ENCODE data around the gene SLC25A34.
"Not testable (repeated sequence)": the region's sequence is repeated elsewhere in the genome, so short reads cannot be mapped to it uniquely, and the experiment has no call there.

The SLC25A34 gene

DNA sequence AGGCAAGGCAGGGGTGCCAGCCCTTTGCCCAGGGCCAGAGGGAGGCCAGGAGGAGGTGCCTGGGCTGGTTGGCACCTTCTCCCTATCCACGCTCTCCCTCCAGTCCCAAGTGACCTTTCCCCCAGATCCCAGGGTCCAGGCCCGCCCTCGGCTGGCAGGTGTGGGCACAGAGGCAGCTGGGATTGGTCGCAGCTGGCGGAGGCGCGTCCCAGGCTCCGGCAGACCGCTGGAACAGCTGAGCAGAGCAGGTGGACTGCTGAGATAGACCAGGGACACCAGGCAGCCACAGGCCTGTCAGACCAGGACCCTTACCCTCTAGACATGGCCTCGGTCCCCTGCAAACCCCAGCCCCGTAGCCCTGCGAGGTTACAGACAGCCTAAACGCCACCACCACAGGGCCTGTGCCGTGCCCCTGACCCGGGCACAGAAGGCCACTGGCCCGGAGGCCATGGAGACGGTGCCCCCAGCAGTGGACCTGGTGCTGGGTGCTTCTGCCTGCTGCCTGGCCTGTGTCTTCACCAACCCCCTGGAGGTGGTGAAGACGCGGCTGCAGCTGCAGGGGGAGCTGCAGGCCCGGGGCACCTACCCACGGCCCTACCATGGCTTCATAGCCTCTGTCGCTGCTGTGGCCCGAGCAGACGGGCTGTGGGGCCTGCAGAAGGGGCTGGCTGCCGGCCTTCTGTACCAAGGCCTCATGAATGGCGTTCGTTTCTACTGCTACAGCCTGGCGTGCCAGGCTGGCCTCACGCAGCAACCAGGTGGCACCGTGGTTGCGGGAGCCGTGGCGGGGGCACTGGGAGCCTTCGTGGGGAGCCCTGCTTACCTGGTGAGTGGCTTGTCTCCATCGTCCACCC is at the start of gene SLC25A34:
SLC25A34 (plus strand) TSS at position 221 of the 854 bp plus-strand sequence; CDS start at position 449, 228 bp downstream.
- no peak within 1 kb of the TSS for H3K4me3 ChIP-seq (ENCODE audit: low read depth, low read length)
- DNase-seq (ENCODE audit: low read depth): peak; percentile 36

DNA sequence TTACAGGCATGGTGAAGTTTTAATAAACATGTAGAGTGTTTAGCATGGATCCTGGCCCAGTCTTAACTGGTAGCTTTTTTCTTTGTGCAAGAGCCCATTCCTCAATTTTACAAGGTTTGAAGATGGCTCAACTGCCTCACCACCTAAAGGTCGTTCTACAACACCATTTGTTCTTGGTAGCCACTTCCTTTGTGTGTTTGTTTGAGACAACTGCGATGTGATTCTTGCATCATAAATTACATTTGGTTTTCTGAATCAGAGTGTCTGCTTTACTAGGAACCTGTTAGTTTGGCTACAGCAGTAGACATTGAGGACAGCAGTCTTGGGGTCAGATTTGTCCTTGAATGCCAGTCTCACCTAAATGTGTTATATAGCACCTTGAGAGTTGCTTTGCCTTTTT is 48.6 kb upstream of the SLC25A34 start:
- DNase-seq (ENCODE audit: low read depth): no peak

DNA sequence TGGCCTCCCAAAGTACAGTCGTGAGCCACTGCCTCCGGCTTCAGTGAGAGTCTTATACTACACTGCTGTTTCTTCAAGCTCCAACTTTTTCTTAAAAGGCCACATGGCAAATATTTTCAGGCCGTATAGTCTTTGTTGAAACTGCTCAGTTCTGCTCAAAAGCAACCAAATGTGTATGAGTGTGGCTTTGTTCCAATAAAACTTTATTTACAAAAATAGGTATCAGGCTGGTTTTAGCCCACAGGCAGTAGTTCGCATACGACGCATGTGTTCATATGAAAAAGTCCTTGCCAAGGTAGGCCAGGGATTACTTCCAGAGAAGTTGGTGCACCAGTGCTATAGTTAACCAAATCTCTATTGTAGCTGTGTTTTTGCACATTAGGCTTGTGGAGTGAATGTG is 45.7 kb upstream of the SLC25A34 start:
- H3K4me3 ChIP-seq (ENCODE audit: low read depth, low read length): no peak overlapping the region
- no peak for DNase-seq (ENCODE audit: low read depth)

More for the DNA sequence above, 48.6 kb upstream of the SLC25A34 start:
- H3K4me3 ChIP-seq (ENCODE audit: low read depth, low read length): no peak overlapping the region

DNA sequence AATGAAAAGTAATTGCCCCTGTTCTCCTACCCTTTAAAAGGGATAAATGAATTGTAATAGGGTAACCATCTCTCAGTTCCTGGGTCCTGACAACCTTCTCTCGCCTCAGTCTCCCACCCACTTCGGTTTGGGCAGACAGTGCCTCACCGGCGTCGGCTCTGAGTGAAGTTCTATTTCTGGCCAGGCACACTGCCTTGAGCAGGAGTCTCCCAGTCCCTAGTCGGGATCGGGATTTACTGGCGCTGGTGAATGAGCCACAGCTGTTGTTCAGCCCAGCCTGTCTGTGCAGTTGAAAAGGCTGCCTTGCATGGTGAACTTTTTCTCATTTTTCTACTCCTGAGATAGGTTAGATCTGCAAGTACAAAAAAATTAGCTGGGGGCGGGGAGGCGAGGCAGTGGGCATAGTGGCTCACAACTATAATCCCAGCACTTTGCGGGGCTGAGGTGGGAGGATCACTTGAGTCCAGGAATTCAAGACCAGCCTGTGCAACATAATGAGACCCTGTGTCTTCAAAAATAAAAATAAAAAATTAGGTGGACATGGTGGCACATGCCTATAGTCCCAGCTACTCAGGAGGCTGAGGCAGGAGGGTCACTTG is 44.5 kb upstream of the SLC25A34 start:
- no peak overlapping the region for H3K4me3 ChIP-seq (ENCODE audit: low read depth, low read length)
- no peak for DNase-seq (ENCODE audit: low read depth)

DNA sequence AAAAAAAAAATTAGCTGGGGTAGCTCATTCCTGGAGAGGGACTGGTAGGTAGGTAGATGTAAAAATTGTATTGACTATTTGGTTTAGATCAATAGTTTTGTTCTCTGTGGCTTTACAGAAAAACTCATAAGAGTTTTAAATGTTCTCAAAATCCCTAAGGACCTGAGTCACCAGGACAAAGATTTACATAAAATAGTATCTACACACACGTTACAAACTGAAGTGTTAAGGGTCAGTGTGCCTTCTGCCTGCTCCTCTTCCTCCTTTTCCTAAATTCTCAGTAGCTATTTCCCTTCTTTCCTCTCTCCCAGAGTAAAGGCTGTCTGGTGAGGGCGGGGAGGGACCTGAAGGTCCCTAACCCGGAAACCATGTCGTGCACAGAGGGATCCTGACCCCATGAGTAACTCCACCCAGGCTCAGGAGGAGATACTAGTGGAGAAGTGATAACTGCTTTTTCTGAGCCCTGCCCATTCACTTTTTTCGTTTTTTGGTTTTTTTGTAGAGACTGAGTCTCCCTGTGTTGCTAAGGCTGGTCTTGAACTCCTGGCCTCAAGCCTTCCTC is 43.9 kb upstream of the SLC25A34 start:
- no peak for DNase-seq (ENCODE audit: low read depth)
- H3K4me3 ChIP-seq (ENCODE audit: low read depth, low read length): no peak overlapping the region

DNA sequence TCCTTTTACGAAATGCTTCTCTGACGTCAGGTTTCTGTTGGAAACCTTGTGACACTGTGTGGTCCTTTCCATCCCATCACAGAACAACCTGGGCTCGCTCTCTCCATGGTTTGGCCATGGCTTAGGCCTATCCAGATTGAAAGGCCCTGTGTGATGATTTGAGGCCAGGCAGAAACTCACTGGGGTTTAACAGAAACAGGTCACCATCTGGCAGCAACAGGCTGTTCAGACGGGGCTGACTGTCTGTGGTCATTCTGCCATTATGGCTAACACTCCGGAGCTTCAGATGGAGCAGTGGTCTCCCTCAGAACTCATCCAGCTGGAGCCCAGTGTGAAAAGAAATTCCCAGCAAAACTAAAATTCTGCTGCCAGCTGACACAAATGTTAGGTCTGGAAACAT is 42.7 kb upstream of the SLC25A34 start:
- H3K4me3 ChIP-seq (ENCODE audit: low read depth, low read length): no peak overlapping the region
- DNase-seq (ENCODE audit: low read depth): no peak

DNA sequence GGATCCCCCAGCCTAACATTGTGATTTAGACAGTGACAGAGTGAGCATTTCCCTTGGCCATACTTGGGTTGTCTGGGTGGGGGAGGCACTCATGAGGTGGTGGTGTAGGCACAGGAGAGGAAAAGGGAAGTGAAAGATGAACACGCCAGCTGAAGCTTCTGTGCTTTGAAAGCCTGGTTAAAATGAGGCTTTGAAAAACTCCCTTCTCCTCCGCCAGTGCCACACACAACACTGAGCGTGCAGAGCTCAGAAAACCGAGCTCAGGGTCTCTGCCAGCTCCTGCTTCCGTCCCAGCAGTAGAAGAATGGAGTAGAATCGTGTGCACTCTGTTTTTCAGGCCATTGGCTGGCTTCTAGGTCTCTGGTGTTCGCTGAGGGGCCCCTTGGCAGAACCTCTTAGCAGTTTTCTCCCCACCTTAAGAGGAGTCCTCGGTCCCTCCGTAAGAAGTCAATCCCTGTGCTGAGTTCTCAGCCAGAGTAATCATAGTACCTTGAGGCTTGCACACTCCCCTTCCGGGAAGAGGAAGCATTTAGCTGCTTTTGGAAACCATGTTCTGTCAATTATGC is 39.0 kb upstream of the SLC25A34 start:
- no peak overlapping the region for H3K4me3 ChIP-seq (ENCODE audit: low read depth, low read length)
- DNase-seq (ENCODE audit: low read depth): no peak

DNA sequence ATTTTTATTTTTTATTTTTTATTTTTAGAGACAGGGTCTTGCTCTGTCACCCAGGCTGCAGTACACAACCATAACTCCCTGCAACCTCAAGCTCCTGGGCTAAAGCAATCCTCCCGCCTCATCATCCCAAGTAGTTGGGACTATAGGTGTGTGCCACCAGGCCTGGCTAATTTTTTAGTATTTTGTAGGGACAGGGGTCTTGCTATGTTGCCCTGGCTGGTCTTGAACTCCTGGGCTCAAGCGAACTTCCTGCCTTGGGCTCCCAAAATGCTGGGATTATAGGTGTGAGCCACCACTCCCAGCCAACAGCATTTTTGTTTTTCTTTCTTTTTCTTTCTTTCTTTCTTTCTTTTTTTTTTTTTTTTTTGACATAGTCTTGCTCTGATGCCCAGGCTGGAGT is 37.9 kb upstream of the SLC25A34 start:
- no peak overlapping the region for H3K4me3 ChIP-seq (ENCODE audit: low read depth, low read length)
- no peak for DNase-seq (ENCODE audit: low read depth)

DNA sequence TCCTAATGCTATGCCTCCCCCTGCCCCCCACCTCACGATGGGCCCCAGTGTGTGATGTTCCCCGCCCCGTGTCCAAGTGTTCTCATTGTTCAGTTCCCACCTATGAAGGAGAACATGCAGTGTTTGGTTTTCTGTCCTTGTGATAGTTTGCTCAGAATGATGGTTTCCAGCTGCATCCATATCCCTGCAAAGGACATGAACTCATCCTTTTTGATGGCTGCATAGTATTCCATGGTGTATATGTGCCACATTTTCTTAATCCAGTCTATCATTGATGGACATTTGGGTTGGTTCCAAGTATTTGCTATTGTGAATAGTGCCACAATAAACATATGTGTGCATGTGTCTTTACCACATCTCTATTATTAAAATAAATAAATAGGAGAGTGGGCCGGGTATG is 36.7 kb upstream of the SLC25A34 start:
- H3K4me3 ChIP-seq (ENCODE audit: low read depth, low read length); DNase-seq (ENCODE audit: low read depth): not testable (repeated sequence)

DNA sequence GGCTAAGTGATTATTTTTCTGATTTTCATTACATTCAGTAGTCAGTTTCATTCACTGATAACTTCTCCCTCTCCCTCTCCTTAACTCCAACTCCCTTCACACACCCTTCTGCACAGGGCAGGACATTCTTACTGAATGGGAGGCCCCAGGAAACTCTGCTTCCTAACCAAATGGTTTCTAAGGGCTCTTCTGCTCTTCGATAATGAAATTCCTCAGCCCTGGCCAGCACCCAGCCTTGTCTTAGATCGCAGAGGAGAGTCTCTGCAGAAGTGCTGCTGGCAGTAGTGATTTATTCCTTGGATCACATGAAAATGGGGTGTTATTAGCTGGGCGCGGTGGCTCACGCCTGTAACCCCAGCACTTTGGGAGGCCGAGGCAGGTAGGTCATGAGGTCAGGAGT is 35.5 kb upstream of the SLC25A34 start:
- DNase-seq (ENCODE audit: low read depth): no peak
- H3K4me3 ChIP-seq (ENCODE audit: low read depth, low read length): no peak overlapping the region

DNA sequence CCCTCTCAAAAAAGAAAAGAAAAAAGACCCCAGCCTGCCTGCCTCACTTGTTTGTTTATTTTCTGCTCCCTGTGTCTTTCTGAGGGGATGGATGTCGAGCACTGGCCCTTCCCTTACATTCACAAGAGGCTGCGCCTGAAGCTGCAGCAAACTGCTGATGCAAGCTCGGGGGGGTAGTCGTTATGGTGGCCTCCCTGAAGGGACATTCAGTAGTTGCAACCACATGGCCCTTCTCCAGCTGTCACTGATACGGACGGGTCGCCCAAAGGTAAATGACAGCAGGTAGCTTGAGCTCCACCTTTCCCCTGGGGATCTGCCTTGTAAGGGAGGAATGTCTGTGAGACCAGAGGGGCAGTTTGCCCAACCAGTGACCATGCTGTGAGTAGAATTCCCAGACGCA is 34.3 kb upstream of the SLC25A34 start:
- no peak for DNase-seq (ENCODE audit: low read depth)

DNA sequence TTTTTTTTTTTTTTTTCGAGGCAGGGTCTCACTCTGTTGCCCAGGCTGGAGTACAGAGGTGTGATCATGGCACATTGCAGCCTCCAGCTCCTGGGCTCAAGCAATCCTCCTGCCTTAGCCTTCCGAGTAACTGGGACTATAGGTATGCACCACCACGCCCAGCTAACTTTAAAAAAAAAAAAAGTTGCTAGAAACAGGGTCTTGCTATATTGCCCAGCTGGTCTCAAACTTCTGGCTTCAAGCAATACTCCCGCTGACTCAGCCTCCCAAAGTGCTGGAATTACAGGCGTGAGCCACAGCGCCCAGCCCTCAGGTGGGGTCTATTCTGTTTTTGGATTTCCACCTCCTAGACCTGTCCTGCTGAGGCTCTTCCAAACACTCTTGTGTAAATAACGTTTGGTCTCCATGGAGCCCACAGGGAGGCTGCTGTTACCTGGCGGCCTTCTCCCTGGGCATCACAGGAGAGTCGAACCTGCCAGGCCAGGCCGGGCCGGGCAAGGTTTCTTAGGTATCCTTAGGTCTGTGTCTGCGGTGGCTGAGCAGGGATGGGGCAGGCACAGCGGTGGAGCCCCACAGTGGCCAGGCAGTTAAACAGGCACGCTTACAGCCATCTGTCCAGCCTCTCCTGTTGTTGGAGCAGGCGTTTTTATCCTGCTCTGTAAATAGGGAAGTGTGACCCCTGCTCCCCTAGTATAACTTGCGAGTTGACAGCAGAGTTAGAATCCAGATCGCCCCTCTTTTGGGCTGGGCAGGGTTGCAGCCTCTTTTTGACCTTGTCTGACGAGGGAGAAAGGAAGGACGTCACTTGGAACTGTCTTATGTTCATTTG is 33.1 kb upstream of the SLC25A34 start:
- no peak for DNase-seq (ENCODE audit: low read depth)
- H3K4me3 ChIP-seq (ENCODE audit: low read depth, low read length): no peak overlapping the region

More for the DNA sequence above, 34.3 kb upstream of the SLC25A34 start:
- H3K4me3 ChIP-seq (ENCODE audit: low read depth, low read length): no peak overlapping the region

DNA sequence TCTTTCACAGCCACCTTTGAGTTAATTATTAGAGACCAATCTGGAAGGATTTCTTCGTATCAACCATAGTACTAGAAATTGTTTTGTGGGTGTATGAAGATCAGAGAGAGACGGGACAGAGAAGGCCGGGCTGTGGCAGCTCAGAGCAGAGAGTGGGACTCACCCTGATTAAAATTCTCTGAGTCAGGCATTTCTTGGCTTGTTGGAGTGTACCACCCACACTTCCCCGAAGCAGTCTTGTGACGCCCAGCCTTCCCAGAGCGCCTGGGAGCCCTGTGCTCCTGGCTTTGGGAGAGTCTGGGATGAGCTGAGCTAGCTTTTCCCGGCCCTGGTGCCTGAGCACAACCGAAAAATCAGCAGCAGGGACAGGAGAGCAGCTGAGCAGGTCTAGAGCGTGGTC is 32.5 kb upstream of the SLC25A34 start:
- no peak overlapping the region for H3K4me3 ChIP-seq (ENCODE audit: low read depth, low read length)
- peak; percentile 78 for DNase-seq (ENCODE audit: low read depth)

DNA sequence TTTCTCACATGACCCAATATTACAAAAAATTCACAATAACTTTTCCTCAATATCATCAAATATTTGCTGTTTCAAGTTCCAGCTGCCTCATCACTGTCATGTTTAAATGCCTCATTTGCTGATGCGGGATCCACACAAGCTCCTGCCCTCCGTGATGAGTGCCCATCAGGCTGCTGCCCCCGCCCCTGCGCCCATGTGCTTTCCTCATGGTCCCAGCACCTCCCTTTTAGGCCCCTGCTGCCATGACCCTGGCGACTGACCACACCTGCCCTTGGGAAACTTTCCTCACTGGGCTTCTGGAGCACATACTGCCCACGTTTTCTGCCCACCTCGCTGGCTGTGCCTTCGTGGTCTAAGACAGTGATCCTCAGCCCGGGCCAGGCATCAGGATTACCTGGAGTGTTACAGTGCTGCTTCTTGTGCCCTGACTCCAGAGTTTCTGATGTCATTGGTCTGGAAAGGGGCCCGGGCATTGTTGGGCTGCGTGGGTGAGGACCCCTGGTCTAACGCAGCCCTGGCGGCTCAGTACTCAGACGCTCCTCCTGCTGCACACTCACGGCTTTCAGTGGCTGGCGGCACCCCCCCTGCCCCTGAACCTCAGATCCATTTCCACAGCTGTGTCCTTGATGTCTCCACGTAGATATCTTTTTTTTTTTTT is 31.4 kb upstream of the SLC25A34 start:
- DNase-seq (ENCODE audit: low read depth): no peak
- H3K4me3 ChIP-seq (ENCODE audit: low read depth, low read length): no peak overlapping the region

DNA sequence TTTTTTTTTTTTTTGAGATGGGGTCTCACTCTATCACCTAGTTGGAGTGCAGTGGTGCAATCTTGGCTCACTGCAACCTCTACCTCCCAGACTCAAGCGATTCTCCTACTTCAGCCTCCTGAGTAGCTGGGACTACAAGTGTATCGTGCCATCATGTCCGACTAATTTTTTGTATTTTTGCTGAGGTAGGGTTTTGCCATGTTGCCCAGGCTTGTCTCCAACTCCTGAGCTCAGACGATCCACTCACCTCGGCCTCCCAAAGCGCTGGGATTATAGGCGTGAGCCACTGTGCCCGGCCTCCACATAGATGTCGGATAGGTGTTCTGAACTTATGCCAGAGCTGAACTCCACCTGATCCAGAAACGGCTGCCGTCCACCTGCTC is 30.9 kb upstream of the SLC25A34 start:
- no peak for DNase-seq (ENCODE audit: low read depth)
- H3K4me3 ChIP-seq (ENCODE audit: low read depth, low read length): no peak overlapping the region

DNA sequence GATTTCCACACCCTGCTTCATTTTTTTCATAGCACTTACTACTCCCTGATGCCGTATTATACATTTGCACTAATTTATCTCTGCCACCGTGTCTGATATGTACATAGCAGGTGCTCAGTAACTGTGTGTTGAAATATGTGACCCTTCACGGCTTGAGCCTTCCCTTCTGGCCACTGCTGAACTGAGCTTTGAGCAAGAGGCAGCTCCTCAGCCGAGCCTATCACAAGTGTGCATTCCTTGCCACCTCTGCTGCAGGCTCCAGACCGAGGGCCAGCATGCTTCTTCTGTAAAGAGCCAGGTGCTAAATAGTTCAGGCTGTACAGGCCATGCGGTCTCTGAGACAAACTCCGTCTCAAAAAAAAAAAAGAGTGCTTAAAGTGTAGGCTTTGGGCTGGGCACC is 29.3 kb upstream of the SLC25A34 start:
- H3K4me3 ChIP-seq (ENCODE audit: low read depth, low read length): no peak overlapping the region
- peak; percentile 12 for DNase-seq (ENCODE audit: low read depth)

DNA sequence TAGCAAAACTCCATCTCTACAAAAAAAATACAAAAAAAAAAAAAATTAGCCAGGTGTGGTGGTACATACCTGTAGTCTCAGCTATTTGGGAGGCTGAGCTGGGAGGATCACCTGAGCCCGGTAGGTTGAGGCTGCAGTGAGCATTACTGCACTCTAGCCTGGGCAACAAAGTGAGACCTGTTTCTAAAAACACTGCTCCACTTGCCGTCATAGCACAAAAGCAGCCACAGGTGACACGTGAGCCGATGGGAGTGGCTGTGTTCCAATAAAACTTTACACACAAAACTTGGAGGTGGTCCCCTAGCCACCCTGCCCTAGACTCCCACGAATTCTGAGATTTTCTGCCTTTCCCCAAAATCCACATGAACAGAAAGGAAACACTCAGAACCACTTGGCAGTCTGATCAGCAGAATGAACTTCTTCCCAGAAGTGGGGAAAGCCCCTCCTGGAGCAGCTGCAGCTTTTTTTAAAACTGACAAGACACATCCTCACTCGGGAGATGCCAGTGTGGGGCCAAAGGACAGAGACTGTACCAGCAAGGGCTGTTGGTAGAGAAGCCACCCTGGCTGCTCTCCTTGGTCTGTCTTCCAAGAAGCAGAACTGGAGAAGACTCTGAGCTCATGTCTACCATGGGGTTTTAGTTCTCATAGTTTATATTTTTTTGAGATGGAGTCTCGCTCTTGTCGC is 28.7 kb upstream of the SLC25A34 start:
- no peak for DNase-seq (ENCODE audit: low read depth)
- H3K4me3 ChIP-seq (ENCODE audit: low read depth, low read length): no peak overlapping the region

DNA sequence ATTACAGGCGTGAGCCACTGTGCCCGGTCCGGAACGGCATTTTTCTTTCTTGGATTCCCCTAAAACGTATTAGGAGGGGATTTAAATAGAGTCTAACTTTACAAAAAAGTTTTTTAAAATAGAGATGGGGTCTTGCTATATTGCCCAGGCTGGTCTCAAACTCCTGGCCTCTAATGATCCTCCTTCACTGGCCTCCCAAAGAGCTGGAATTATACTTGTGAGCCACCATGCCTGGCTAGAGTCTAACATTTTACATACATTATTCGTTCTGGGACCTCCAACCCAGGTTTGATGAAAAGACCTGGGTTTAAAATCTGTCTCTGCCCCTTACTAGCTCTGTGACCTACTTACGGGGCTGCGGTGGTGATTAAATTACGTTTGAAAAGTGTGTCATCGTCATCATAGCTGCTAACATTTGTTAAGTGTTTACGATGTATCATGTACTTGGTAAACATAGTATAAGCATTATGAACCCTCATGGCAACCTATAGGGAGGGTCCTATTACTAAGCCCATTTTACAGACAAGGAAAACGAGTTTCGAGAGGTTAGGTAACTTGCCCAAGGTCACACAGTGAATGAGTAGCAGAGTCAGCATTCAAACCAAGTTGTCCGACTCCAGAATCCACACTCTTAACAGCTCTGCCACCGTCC is 27.4 kb upstream of the SLC25A34 start:
- no peak overlapping the region for H3K4me3 ChIP-seq (ENCODE audit: low read depth, low read length)
- DNase-seq (ENCODE audit: low read depth): no peak

All from skeletal muscle cell (primary cell).